Keratinocyte (primary cell): ENCODE measurements around the gene ELF2.

Experiments
- EZH2 ChIP-seq: IDR thresholded peaks from one replicate; pipeline ENCODE4 v1.6.1; 2012; ENCODE audit warnings: inconsistent platforms, mild to moderate bottlenecking, low read length, moderate library complexity
- TF ChIP-seq, protein P1 (sequence below), 3 experiments: IDR thresholded peaks in 1 of 3; conservative IDR thresholded peaks in 1 of 3; optimal IDR thresholded peaks in 1 of 3; 2 replicates in 2 of 3; 3 replicates in 1 of 3; pipeline versions ENCODE3 to v1.5.1; 2011; ENCODE audit warnings: low read length in 3 of 3, mild to moderate bottlenecking in 3 of 3, moderate library complexity in 2 of 3, control low read depth in 1 of 3, inconsistent platforms in 1 of 3; ENCODE audit not compliant: insufficient read depth in 2 of 3; ENCODE audit errors: extremely low read depth in 1 of 3

DNA sequence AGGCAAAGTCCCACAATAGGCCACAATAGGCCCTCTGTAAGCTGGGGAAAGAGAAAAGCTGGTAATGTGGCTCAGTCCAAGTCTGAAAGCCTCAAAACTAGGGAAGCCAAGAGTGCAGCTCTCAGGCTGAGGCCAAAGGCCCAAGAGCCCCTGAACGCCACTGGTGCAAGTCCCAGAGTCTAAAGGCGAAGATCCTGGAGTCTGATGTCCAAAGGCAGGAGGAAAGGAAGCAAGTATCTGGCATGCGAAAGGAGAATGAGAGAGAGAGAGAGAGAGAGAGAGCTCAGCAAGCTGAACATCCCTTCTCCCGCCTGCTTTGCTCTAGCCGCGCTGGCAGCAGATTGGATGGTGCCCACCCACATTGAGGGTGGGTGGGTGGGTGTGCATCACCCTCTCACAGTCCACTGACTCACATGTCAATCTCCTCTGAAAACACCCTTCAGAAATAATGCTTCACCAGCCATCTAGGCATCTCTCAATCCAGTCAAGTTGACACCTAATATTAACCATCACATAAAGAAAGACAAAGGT, 30.9 kb upstream of the ELF2 start:
- TF ChIP-seq, protein P1, sequence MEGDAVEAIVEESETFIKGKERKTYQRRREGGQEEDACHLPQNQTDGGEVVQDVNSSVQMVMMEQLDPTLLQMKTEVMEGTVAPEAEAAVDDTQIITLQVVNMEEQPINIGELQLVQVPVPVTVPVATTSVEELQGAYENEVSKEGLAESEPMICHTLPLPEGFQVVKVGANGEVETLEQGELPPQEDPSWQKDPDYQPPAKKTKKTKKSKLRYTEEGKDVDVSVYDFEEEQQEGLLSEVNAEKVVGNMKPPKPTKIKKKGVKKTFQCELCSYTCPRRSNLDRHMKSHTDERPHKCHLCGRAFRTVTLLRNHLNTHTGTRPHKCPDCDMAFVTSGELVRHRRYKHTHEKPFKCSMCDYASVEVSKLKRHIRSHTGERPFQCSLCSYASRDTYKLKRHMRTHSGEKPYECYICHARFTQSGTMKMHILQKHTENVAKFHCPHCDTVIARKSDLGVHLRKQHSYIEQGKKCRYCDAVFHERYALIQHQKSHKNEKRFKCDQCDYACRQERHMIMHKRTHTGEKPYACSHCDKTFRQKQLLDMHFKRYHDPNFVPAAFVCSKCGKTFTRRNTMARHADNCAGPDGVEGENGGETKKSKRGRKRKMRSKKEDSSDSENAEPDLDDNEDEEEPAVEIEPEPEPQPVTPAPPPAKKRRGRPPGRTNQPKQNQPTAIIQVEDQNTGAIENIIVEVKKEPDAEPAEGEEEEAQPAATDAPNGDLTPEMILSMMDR (optimal IDR thresholded peaks at IDR 0.05 in 1 of 3, IDR thresholded peaks at IDR 0.05 in 1 of 3, conservative IDR thresholded peaks at IDR 0.05 in 1 of 3; ENCODE audit: extremely low read depth in 1 of 3, insufficient read depth in 2 of 3, low read length in 3 of 3) = no peak
- TF ChIP-seq EZH2 = no peak
